ENCODE results near the gene DICER1. TPM values are rescaled to one million over a fixed set of nuclear protein-coding genes. Genes with fewer than 3 reads are reported as not detected.

The DICER1 gene
- polyA plus RNA-seq, 1 donor (not counting 4 experiments of a cell fraction or from before 2014, with no cell fraction given) = 31.6 TPM

GRCh38 chr14:95151561-95151960, 5.8 kb downstream of the DICER1 start:
- Histone ChIP-seq H3K9me3 (ENCODE audit: control insufficient read depth, low read depth, low read length) (no peaks in the 10 kb centered on the region), H3K4me1 (ENCODE audit: control insufficient read depth, extremely low read depth, insufficient read depth, low read length) (peaks cover 20% of the 10 kb centered on the region), H3K27ac (ENCODE audit: control insufficient read depth, insufficient read depth, low read length) (no peak overlapping the region), H3K4me2 (ENCODE audit: control insufficient read depth, extremely low read depth, insufficient read depth, low read depth, low read length) (no peak overlapping the region), H3K4me3 (ENCODE audit: control insufficient read depth in 2 of 3, extremely low read depth in 1 of 3, insufficient read depth in 2 of 3, low read depth in 1 of 3, low read length in 3 of 3) (no peak overlapping the region), H3K9me1 (ENCODE audit: control insufficient read depth, extremely low read depth, insufficient read depth, low read length) (no peaks in the 10 kb centered on the region), H4K20me1 (ENCODE audit: control insufficient read depth, extremely low read depth, insufficient read depth, low read length) (no peaks in the 10 kb centered on the region), H3K9ac (ENCODE audit: control insufficient read depth, extremely low read depth, insufficient read depth, low read length) (no peak overlapping the region), H3K36me3 (ENCODE audit: control insufficient read depth in 2 of 2, extremely low read depth in 1 of 2, insufficient read depth in 2 of 2, low read length in 2 of 2) (no peaks in the 10 kb centered on the region), H2AFZ (ENCODE audit: control insufficient read depth, low read length) (no peak overlapping the region), H3K27me3 (ENCODE audit: control insufficient read depth, extremely low read depth, insufficient read depth, low read length) (no peaks in the 10 kb centered on the region), H3K79me2 (ENCODE audit: control insufficient read depth, insufficient read depth, low read length) (peaks cover 99% of the 10 kb centered on the region)
- dilution Hi-C loops (cut with MboI; ENCODE audit: extremely low pct_ligation_motif_present, low sequenced_read_pairs) = no loop called here
- TF ChIP-seq CTCF (optimal IDR thresholded peaks at IDR 0.05 in 1 of 3, IDR thresholded peaks at IDR 0.05 in 1 of 3, conservative IDR thresholded peaks at IDR 0.05 in 1 of 3; ENCODE audit: extremely low read depth in 1 of 3, insufficient read depth in 2 of 3, low read length in 3 of 3) = no peak
- TF ChIP-seq EZH2 (IDR thresholded peaks at IDR 0.05; ENCODE audit: low read length) = no peak
- DNase-seq (ENCODE audit: low read depth, low spot score) (no peak), FAIRE-seq (no peak)

- Histone ChIP-seq H2AFZ (ENCODE audit: control insufficient read depth, low read length) (no peak overlapping the region), H3K27me3 (ENCODE audit: control insufficient read depth, extremely low read depth, insufficient read depth, low read length) (no peaks in the 10 kb centered on the region), H3K9me3 (ENCODE audit: control insufficient read depth, low read depth, low read length) (no peaks in the 10 kb centered on the region), H3K4me2 (ENCODE audit: control insufficient read depth, extremely low read depth, insufficient read depth, low read depth, low read length) (no peak overlapping the region), H4K20me1 (ENCODE audit: control insufficient read depth, extremely low read depth, insufficient read depth, low read length) (no peaks in the 10 kb centered on the region), H3K9ac (ENCODE audit: control insufficient read depth, extremely low read depth, insufficient read depth, low read length) (no peak overlapping the region), H3K27ac (ENCODE audit: control insufficient read depth, insufficient read depth, low read length) (no peak overlapping the region), H3K4me3 (ENCODE audit: control insufficient read depth in 2 of 3, extremely low read depth in 1 of 3, insufficient read depth in 2 of 3, low read depth in 1 of 3, low read length in 3 of 3) (no peak overlapping the region), H3K9me1 (ENCODE audit: control insufficient read depth, extremely low read depth, insufficient read depth, low read length) (no peaks in the 10 kb centered on the region), H3K36me3 (ENCODE audit: control insufficient read depth in 2 of 2, extremely low read depth in 1 of 2, insufficient read depth in 2 of 2, low read length in 2 of 2) (no peaks in the 10 kb centered on the region), H3K4me1 (ENCODE audit: control insufficient read depth, extremely low read depth, insufficient read depth, low read length) (peaks cover 25% of the 10 kb centered on the region), H3K79me2 (ENCODE audit: control insufficient read depth, insufficient read depth, low read length) (peaks cover 99% of the 10 kb centered on the region)
- no peak for TF ChIP-seq EZH2 (IDR thresholded peaks at IDR 0.05; ENCODE audit: low read length)
- DNase-seq (ENCODE audit: low read depth, low spot score) (no peak), FAIRE-seq (no peak)
- dilution Hi-C loops (cut with MboI; ENCODE audit: extremely low pct_ligation_motif_present, low sequenced_read_pairs) = no loop called here
Measured at GRCh38 chr14:95150910-95151309, 6.4 kb downstream of the DICER1 start.

- peaks cover 96% of the 10 kb centered on the region for H3K79me2 ChIP-seq (ENCODE audit: control insufficient read depth, insufficient read depth, low read length)
- H3K9me3 ChIP-seq (ENCODE audit: control insufficient read depth, low read depth, low read length) = no peaks in the 10 kb centered on the region
- no peaks in the 10 kb centered on the region for H3K27me3 ChIP-seq (ENCODE audit: control insufficient read depth, extremely low read depth, insufficient read depth, low read length)
- TF ChIP-seq EZH2 (IDR thresholded peaks at IDR 0.05; ENCODE audit: low read length) (no peak), CTCF (optimal IDR thresholded peaks at IDR 0.05 in 1 of 3, IDR thresholded peaks at IDR 0.05 in 1 of 3, conservative IDR thresholded peaks at IDR 0.05 in 1 of 3; ENCODE audit: extremely low read depth in 1 of 3, insufficient read depth in 2 of 3, low read length in 3 of 3) (no peak)
- DNase-seq (ENCODE audit: low read depth, low spot score) (no peak), FAIRE-seq (no peak)
- no peaks in the 10 kb centered on the region for H3K9me1 ChIP-seq (ENCODE audit: control insufficient read depth, extremely low read depth, insufficient read depth, low read length)
- H3K4me2 ChIP-seq (ENCODE audit: control insufficient read depth, extremely low read depth, insufficient read depth, low read depth, low read length) = no peak overlapping the region
- dilution Hi-C loops (cut with MboI; ENCODE audit: extremely low pct_ligation_motif_present, low sequenced_read_pairs) = no loop called here
- no peaks in the 10 kb centered on the region for H4K20me1 ChIP-seq (ENCODE audit: control insufficient read depth, extremely low read depth, insufficient read depth, low read length)
- peaks cover 15% of the 10 kb centered on the region for H3K4me1 ChIP-seq (ENCODE audit: control insufficient read depth, extremely low read depth, insufficient read depth, low read length)
- H3K27ac ChIP-seq (ENCODE audit: control insufficient read depth, insufficient read depth, low read length) = no peak overlapping the region
- H3K36me3 ChIP-seq (ENCODE audit: control insufficient read depth in 2 of 2, extremely low read depth in 1 of 2, insufficient read depth in 2 of 2, low read length in 2 of 2) = no peaks in the 10 kb centered on the region
- H3K9ac ChIP-seq (ENCODE audit: control insufficient read depth, extremely low read depth, insufficient read depth, low read length) = no peak overlapping the region
- no peak overlapping the region for H3K4me3 ChIP-seq (ENCODE audit: control insufficient read depth in 2 of 3, extremely low read depth in 1 of 3, insufficient read depth in 2 of 3, low read depth in 1 of 3, low read length in 3 of 3)
- H2AFZ ChIP-seq (ENCODE audit: control insufficient read depth, low read length) = no peak overlapping the region
Measured at GRCh38 chr14:95149441-95149840, 7.9 kb downstream of the DICER1 start.
